Measurements from ENCODE around the gene TRAF4. TPM values are rescaled to one million over a fixed set of nuclear protein-coding genes. Genes with fewer than 3 reads are reported as not detected.

Gene TRAF4, protein sequence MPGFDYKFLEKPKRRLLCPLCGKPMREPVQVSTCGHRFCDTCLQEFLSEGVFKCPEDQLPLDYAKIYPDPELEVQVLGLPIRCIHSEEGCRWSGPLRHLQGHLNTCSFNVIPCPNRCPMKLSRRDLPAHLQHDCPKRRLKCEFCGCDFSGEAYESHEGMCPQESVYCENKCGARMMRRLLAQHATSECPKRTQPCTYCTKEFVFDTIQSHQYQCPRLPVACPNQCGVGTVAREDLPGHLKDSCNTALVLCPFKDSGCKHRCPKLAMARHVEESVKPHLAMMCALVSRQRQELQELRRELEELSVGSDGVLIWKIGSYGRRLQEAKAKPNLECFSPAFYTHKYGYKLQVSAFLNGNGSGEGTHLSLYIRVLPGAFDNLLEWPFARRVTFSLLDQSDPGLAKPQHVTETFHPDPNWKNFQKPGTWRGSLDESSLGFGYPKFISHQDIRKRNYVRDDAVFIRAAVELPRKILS
- 23.6 and 31.9 TPM in 2 replicates for total RNA-seq (2012; rRNA removed)

DNA sequence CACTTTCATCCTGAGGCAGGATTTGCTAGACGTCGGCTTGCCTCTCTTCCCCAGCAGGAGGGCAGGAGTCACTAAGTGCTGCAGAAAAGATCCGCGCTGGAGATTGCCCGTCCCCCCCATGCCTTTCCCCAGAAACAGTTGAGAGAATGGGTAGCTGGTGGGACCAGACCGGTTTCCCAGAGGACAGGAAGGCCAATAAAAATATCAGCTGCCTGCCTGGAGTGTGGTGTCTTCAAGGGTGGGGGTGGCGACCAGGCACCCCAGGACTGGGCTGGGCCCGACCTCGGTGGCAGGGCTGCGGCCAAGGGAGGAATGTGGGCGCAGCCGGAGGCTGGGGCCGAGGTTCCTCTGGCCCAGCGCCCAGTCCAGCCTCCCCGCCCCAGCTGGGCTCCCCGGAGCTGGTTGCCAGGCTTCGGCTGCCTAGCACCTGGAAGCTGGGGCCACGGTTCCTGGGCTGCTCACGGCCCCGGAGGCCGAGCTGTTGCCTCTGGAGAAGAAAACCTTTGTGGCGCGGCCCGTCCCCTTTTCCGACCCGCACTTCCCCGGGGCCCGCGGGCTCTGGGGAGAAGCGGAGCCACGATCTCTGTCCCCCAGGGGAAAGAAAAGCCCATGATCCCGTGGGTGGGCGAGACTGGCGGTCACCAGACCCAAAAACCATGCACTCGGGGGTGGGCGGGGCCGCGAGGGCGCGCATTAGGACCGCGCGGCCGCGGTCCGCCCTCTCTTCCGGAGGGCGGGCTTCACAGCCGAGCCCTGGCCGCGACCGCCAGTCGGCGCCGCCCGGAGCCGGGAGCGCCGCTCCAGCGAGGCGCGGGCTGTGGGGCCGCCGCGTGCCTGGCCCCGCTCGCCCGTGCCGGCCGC is at the start of gene TRAF4:
Gene TRAF4 (plus strand): TSS at position 769 of the 861 bp plus-strand sequence. CDS start 102 bp downstream, outside the sequence.
- Histone ChIP-seq H3K4me3 (ENCODE audit: low read length) (peak within 1 kb of the TSS; percentile 96), H3K4me1 (ENCODE audit: control insufficient read depth, insufficient read depth, low read length) (peaks cover 31% of the 10 kb centered on the region), H3K27me3 (ENCODE audit: control insufficient read depth, insufficient read depth, low read length) (no peaks in the 10 kb centered on the region), H3K9me3 (replicated peaks; ENCODE audit: low read length) (peaks cover 5% of the 10 kb centered on the region), H3K4me2 (ENCODE audit: low read length) (peak within 1 kb of the TSS; percentile 96), H3K9ac (ENCODE audit: low read depth, low read length) (peak within 1 kb of the TSS; percentile 93), H3K36me3 (ENCODE audit: insufficient read depth, low read length) (peaks cover 28% of the 10 kb centered on the region)

DNA sequence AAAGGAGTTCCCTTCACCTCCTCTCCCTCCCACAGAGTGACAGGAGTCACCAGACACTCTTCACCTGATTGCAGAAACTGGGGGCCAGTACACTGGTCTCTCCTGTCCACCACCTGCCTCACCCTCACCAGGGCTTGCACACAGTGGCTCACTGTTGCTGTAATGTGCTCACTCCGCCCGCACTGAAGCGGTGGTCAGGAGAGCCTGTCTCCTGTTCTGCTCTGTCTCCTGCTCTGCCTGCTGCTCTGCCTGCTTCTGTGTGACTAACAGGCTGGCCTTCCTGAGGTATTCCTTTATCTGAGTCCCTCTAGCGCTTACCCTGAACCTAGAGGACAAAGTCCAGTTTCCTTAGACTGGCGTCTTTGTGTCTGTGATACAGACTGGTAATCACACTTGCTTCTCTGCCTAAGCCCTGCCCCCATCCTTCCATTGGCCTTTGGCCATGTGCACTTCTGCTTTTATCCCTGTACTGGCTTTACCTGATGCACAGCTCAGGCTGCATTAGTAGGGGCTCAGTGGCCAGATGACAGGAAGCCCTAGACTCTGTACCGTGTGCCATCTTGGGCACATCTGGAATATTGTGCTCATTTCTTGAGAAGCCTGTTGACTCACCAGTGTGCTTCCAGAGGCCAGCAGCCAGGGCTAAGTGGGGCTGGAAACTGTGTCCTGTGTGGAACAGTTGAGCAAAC is 45.4 kb upstream of the TRAF4 start:
- Histone ChIP-seq H3K4me1 (ENCODE audit: control insufficient read depth, insufficient read depth, low read length) (no peaks in the 10 kb centered on the region), H3K36me3 (ENCODE audit: insufficient read depth, low read length) (peaks cover 93% of the 10 kb centered on the region), H3K9ac (ENCODE audit: low read depth, low read length) (no peak overlapping the region), H3K4me2 (ENCODE audit: low read length) (no peak overlapping the region), H3K27me3 (ENCODE audit: control insufficient read depth, insufficient read depth, low read length) (no peaks in the 10 kb centered on the region), H3K9me3 (replicated peaks; ENCODE audit: low read length) (no peaks in the 10 kb centered on the region), H3K4me3 (ENCODE audit: low read length) (no peak overlapping the region)

DNA sequence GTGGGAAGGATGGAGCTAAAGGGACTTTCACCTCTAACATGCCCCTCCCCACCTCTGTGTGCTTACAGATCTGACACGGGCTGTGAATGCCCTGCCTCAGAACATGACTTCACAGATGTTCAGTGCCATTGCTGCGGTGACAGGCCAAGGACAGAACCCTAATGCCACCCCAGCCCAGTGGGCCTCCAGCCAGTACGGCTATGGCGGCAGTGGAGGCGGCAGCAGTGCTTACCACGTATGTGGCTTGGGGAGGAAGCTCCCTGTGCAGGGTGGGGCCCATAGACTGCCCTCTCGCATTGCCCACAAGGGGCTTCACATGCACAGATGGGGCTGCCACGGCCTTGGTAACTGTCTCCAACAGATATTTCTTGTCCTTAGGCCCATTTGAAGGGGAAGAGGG is 43.5 kb upstream of the TRAF4 start:
- H3K4me3 ChIP-seq (ENCODE audit: low read length) = no peak overlapping the region
- H3K9ac ChIP-seq (ENCODE audit: low read depth, low read length) = no peak overlapping the region
- H3K4me2 ChIP-seq (ENCODE audit: low read length) = no peak overlapping the region
- peaks cover 89% of the 10 kb centered on the region for H3K36me3 ChIP-seq (ENCODE audit: insufficient read depth, low read length)
- H3K27me3 ChIP-seq (ENCODE audit: control insufficient read depth, insufficient read depth, low read length) = no peaks in the 10 kb centered on the region
- H3K9me3 ChIP-seq (replicated peaks; ENCODE audit: low read length) = no peaks in the 10 kb centered on the region
- no peaks in the 10 kb centered on the region for H3K4me1 ChIP-seq (ENCODE audit: control insufficient read depth, insufficient read depth, low read length)

DNA sequence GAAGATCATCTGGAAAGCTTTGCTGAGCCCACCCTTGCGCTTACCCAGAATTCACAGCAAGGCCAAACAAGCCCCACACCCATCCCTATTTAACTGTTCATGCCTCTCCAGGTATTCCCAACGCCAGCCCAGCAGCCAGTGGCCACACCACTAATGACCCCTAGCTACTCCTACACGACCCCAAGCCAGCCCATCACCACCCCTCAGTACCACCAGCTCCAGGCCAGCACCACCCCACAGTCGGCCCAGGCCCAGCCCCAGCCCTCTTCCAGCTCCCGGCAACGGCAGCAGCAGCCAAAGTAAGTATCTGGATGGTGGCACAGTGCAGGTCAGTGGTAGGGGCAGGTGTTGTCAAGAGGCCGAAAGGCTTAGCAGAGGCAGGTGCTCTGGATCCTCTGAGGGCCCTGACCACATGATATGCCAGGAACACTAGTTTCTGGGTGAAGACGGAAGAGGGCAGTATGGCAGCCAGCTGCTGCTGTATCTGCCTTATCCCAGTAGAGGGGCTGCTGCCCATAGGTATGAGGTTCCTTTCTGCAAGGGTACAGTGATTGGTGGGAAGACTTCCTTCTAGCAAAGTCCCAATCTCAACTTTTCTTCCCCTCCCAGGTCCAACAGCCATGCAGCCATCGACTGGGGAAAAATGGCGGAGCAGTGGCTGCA is 42.9 kb upstream of the TRAF4 start:
- H3K36me3 ChIP-seq (ENCODE audit: insufficient read depth, low read length) = peaks cover 86% of the 10 kb centered on the region
- H3K4me3 ChIP-seq (ENCODE audit: low read length) = no peak overlapping the region
- H3K9me3 ChIP-seq (replicated peaks; ENCODE audit: low read length) = no peaks in the 10 kb centered on the region
- no peak overlapping the region for H3K4me2 ChIP-seq (ENCODE audit: low read length)
- no peaks in the 10 kb centered on the region for H3K4me1 ChIP-seq (ENCODE audit: control insufficient read depth, insufficient read depth, low read length)
- H3K9ac ChIP-seq (ENCODE audit: low read depth, low read length) = no peak overlapping the region
- no peaks in the 10 kb centered on the region for H3K27me3 ChIP-seq (ENCODE audit: control insufficient read depth, insufficient read depth, low read length)

DNA sequence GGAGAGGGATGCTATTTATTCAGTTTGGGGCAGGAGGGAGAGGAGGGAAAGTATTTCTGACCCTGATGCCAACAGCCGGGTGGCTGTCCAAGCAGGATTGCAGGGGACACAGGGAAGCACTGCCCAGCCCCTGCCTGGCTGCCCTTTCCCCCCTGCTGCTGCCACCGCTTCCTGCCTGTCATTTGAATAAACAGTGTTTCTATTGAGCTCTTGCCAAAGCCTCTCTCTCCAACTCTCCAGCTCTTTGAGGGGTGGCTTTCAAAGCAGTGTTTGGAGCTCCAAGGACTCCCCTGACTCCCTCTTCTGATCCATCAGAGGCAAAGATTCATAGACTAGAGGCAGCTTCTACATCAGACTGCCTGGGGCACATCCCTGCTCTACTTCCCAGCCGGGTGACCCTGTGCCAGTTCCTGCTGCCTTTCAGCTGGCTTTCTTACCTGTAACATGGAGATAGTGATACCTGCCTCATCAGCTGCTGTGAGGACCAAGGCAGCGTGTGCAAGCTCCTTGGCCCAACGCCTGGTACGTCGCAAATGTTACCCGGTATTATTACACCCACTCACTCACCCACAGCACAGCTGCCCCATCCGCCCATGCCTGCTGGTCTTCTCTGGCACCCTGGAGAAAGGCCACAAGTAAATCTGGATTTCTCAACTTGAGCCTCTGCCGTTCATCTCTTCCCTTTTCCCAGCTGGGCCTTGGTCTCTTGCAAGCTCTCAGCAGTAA is 41.6 kb upstream of the TRAF4 start:
- no peak overlapping the region for H3K4me3 ChIP-seq (ENCODE audit: low read length)
- H3K4me1 ChIP-seq (ENCODE audit: control insufficient read depth, insufficient read depth, low read length) = no peaks in the 10 kb centered on the region
- no peaks in the 10 kb centered on the region for H3K27me3 ChIP-seq (ENCODE audit: control insufficient read depth, insufficient read depth, low read length)
- peaks cover 86% of the 10 kb centered on the region for H3K36me3 ChIP-seq (ENCODE audit: insufficient read depth, low read length)
- H3K9me3 ChIP-seq (replicated peaks; ENCODE audit: low read length) = no peaks in the 10 kb centered on the region
- no peak overlapping the region for H3K9ac ChIP-seq (ENCODE audit: low read depth, low read length)
- H3K4me2 ChIP-seq (ENCODE audit: low read length) = no peak overlapping the region

DNA sequence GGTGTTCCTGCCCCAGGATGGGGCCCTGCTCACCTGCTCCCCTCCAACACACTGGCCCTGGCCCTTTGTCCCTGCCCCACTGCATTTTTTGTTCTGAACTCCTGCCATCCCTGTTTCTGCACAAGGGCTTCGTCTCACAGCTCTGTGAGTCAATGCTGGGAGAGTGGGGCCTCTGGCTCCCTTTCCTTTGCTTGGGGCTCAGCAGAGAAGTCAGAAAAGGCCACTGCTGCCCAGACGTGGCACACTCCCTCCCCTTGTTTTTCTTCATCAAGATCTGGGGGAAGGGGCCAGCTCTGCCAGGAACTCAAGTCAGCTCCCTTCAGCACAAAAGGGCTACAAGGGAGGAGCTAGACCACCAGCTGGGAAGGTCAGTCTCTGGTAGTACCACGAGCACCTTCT is 41.1 kb upstream of the TRAF4 start:
- peaks cover 81% of the 10 kb centered on the region for H3K36me3 ChIP-seq (ENCODE audit: insufficient read depth, low read length)
- H3K9me3 ChIP-seq (replicated peaks; ENCODE audit: low read length) = no peaks in the 10 kb centered on the region
- no peaks in the 10 kb centered on the region for H3K27me3 ChIP-seq (ENCODE audit: control insufficient read depth, insufficient read depth, low read length)
- no peak overlapping the region for H3K4me2 ChIP-seq (ENCODE audit: low read length)
- H3K9ac ChIP-seq (ENCODE audit: low read depth, low read length) = no peak overlapping the region
- H3K4me1 ChIP-seq (ENCODE audit: control insufficient read depth, insufficient read depth, low read length) = no peaks in the 10 kb centered on the region
- H3K4me3 ChIP-seq (ENCODE audit: low read length) = no peak overlapping the region

DNA sequence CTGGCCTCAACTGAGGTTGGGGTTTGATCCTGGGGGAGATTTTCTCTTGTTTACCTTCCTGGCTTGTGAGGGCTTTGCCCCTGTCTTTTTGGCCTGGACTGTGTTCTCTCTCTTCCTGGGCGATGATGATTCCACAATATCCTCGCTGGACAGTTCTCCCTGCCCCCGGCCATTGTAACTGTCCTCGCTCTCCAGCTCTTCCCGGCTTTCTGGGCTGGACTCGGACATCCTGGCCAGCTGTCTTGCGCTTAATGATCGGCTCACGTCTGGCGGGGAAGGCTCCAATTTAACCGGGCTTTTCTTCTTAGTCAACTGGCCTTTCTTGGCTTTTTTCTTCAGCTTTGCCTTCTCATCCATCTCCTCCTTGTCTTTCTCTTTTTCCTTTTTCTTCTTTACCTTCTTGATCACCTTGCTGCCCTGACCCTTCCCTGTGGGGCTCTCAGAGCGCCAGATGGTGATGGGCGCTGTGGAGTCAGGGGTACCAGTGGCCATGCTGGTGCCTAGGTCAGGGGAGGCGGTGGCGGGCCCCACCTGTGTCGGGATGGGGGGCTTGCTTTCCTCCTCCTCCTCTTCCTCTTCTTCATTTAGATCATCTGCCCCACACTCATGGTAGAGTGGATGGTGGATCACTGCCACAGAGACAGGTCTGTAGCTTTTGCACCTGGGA is 40.1 kb upstream of the TRAF4 start:
- no peaks in the 10 kb centered on the region for H3K4me1 ChIP-seq (ENCODE audit: control insufficient read depth, insufficient read depth, low read length)
- no peak overlapping the region for H3K9ac ChIP-seq (ENCODE audit: low read depth, low read length)
- no peaks in the 10 kb centered on the region for H3K9me3 ChIP-seq (replicated peaks; ENCODE audit: low read length)
- H3K4me3 ChIP-seq (ENCODE audit: low read length) = no peak overlapping the region
- peaks cover 71% of the 10 kb centered on the region for H3K36me3 ChIP-seq (ENCODE audit: insufficient read depth, low read length)
- no peak overlapping the region for H3K4me2 ChIP-seq (ENCODE audit: low read length)
- H3K27me3 ChIP-seq (ENCODE audit: control insufficient read depth, insufficient read depth, low read length) = no peaks in the 10 kb centered on the region

DNA sequence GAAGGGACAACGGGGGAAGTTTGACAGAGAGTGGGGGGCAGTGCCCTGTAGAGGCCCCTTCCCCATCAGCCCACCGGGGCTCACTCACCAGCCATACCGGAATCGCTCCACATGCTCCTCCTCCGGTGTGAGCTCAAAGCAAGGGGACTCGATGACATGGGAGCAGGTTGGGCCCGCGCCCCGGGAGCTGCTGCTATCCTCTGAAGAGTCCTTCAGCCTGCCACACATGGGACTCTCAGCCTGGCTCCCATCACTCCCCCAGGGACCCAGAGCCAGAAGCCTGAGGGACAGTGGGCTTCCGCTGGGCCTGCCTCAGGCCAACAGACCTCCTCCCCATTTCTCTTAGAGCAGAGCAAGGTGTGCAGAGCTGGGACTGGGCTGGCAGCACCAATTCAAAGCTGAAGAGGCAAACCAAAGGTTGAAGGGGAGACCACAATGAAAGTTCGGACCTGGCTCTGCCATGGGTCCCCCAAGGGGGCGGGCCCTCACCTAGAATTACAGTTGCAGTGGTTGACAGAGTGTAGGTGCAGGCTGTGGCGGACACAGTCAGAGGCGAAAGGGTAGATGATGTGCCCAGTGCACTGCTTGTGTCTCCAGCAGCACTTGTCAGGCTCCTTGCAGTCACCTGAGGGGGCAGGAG is 39.5 kb upstream of the TRAF4 start:
- H3K4me1 ChIP-seq (ENCODE audit: control insufficient read depth, insufficient read depth, low read length) = no peaks in the 10 kb centered on the region
- no peak overlapping the region for H3K4me3 ChIP-seq (ENCODE audit: low read length)
- H3K27me3 ChIP-seq (ENCODE audit: control insufficient read depth, insufficient read depth, low read length) = no peaks in the 10 kb centered on the region
- H3K4me2 ChIP-seq (ENCODE audit: low read length) = no peak overlapping the region
- H3K9ac ChIP-seq (ENCODE audit: low read depth, low read length) = no peak overlapping the region
- peaks cover 65% of the 10 kb centered on the region for H3K36me3 ChIP-seq (ENCODE audit: insufficient read depth, low read length)
- no peaks in the 10 kb centered on the region for H3K9me3 ChIP-seq (replicated peaks; ENCODE audit: low read length)

DNA sequence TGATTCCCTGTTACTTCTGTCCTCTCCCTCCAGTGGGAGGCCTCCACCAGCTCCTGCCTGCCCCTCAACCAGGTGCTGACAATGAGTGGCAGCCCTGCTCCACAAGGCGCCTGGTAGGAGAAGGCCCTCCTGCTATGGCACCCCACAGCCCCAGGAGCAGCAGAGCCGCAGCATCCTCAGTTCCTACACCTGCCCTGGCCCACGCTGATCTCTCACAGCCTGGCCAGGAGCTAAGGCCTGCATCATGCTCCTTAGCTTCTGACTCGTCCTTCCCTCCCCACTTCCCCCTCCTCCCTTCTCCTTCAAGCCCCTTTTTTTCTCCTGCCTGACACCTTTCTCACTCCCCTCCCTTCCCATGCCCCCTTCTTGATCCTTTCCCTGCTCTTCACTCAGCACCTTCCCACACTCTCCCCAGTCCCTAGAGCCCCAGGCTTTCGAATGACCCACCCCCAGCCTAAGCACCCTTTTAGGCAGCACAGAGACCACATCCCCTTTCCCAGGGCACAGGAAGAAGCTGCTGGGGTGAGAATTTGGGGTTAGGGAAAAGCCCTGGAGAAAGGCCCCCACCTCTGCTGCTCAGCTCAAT is 38.6 kb upstream of the TRAF4 start:
- Histone ChIP-seq H3K27me3 (ENCODE audit: control insufficient read depth, insufficient read depth, low read length) (no peaks in the 10 kb centered on the region), H3K9ac (ENCODE audit: low read depth, low read length) (no peak overlapping the region), H3K36me3 (ENCODE audit: insufficient read depth, low read length) (peaks cover 56% of the 10 kb centered on the region), H3K4me1 (ENCODE audit: control insufficient read depth, insufficient read depth, low read length) (no peaks in the 10 kb centered on the region), H3K4me3 (ENCODE audit: low read length) (no peak overlapping the region), H3K9me3 (replicated peaks; ENCODE audit: low read length) (no peaks in the 10 kb centered on the region), H3K4me2 (ENCODE audit: low read length) (no peak overlapping the region)
